Keratinocyte (primary cell): ENCODE data around the gene KRT3.

ENCODE experiments used
- EZH2 ChIP-seq: IDR thresholded peaks from one replicate; pipeline ENCODE4 v1.6.1; 2012; ENCODE audit warnings: inconsistent platforms, mild to moderate bottlenecking, low read length, moderate library complexity
- TF ChIP-seq, protein P1 (sequence below), 3 experiments: IDR thresholded peaks in 1 of 3; conservative IDR thresholded peaks in 1 of 3; optimal IDR thresholded peaks in 1 of 3; 2 replicates in 2 of 3; 3 replicates in 1 of 3; pipeline versions ENCODE3 to v1.5.1; 2011; ENCODE audit warnings: low read length in 3 of 3, mild to moderate bottlenecking in 3 of 3, moderate library complexity in 2 of 3, control low read depth in 1 of 3, inconsistent platforms in 1 of 3; ENCODE audit not compliant: insufficient read depth in 2 of 3; ENCODE audit errors: extremely low read depth in 1 of 3

DNA sequence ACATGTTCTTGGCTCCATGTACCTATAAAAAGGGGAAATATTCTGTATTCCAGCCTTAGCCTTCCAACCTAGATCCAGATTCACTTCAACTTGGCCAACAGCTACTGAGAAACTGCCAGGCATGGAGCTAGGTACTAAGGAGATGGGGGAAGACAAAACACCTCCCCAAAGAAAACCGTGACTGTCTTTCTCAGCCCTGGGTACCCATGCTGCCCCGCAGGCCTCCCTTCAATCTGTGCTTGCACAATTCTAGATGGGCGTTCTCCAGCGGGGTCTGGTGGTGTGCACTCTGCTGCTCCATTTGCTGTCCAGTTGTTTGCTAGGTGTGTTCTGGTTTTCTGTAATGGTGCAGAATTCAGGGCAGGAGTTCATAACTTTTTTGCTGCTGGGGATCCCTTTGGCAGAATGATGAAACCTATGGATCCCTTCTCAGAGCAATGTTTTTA lies 18.8 kb upstream of the KRT3 start:
- TF ChIP-seq, protein P1, sequence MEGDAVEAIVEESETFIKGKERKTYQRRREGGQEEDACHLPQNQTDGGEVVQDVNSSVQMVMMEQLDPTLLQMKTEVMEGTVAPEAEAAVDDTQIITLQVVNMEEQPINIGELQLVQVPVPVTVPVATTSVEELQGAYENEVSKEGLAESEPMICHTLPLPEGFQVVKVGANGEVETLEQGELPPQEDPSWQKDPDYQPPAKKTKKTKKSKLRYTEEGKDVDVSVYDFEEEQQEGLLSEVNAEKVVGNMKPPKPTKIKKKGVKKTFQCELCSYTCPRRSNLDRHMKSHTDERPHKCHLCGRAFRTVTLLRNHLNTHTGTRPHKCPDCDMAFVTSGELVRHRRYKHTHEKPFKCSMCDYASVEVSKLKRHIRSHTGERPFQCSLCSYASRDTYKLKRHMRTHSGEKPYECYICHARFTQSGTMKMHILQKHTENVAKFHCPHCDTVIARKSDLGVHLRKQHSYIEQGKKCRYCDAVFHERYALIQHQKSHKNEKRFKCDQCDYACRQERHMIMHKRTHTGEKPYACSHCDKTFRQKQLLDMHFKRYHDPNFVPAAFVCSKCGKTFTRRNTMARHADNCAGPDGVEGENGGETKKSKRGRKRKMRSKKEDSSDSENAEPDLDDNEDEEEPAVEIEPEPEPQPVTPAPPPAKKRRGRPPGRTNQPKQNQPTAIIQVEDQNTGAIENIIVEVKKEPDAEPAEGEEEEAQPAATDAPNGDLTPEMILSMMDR (optimal IDR thresholded peaks at IDR 0.05 in 1 of 3, IDR thresholded peaks at IDR 0.05 in 1 of 3, conservative IDR thresholded peaks at IDR 0.05 in 1 of 3; ENCODE audit: extremely low read depth in 1 of 3, insufficient read depth in 2 of 3, low read length in 3 of 3), result no peak
- no peak for TF ChIP-seq EZH2
